Dermis blood vessel endothelial cell (primary cell): ENCODE results near the gene TMEM86A. TPM values are rescaled to one million over a fixed set of nuclear protein-coding genes. Genes with fewer than 3 reads are reported as not detected.
A peak's percentile ranks its signal among the peaks of the same experiment; 100 is the strongest.

Source experiments
- DNase-seq: peaks from one replicate; pipeline ENCODE4 v3.0.0; 2010
- total RNA-seq: library from RNA; depleted of rRNA; stranded (reverse); fragments of >200 nt; gene quantifications from 2 replicates; pipeline ENCODE4 v1.2.3, GENCODE V29; 2014

Gene TMEM86A
- total RNA-seq, 1 donor from 2014 or later: 4.3 TPM

DNA sequence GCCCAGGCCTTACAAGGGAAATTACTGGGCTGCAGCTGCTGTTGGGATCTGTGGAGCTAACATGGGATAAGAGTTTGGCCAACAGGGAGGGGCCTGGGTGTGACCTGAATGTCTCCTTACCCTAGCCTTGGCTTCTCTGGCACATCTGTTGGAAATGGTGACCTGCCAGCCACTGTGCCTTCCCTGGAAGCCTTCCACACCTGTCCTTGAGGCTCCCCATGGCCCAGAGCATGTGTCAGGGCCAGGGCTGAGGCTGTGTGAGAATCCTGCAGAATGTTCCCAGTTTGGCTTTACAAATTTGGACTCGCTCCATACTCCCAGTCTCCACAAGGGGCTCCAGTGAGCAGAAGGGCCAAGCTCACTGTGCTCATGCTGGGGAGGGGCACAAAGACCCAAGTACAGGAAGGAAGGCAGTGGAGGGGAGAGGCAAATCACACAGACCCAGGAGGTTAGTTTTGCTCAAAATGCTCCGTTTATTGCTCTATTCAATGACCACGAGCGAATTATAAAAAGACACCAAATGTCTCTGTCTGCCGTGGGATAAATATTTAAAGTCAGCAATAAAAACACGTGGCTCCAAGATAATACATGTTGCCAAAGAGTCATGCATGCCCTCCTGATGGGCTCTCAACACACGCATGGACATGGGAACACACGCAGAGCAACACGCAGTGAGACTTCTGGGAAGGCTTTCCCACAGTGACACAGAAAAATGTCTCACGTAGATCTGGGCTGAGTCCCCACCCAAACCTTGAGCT, 29.1 kb downstream of the TMEM86A start:
- DNase-seq: peak; percentile 64

GRCh38 chr11:18728658-18729057, 30.1 kb downstream of the TMEM86A start:
- DNase-seq: no peak

GRCh38 chr11:18729426-18729825, 30.8 kb downstream of the TMEM86A start:
- no peak for DNase-seq

DNA sequence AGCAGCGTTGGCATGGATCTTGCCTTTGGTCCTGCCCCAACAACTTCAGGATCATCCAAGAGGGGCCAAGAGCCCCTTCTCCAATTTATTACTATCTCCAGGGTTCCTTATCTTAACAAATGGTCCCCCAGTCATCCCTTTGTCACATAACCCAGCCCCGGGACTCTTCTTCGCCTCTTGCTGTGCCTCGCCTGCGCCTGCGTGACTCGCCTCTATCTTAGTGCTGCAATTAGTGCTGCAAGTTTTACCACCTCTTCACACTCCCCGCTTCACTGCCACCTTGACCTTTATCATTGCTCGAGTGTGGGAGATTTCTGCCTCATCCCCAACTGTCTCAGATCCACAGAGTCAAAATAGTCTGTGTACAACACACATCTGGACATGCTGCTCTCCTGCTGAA, 31.4 kb downstream of the TMEM86A start:
- DNase-seq: no peak

DNA sequence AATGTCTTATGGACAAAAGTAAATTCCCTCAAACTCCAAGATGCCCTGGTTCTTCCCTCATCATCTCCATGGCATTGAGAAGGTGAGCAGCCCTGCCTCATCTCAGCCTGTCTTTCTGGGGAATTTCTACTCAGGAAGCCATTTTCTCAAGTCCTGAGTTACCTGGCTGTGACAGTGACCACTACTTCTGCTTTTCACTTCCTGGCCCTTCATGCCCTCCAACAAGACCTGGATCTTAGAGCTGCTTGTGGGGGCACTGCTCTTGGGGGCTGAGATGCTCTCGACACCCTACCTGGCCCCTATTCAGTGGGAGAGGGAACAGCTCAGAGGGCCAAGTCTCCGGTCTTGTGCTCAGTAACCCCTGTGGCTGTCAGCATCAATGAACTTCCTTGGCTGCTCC, 32.9 kb downstream of the TMEM86A start:
- DNase-seq: no peak

DNA sequence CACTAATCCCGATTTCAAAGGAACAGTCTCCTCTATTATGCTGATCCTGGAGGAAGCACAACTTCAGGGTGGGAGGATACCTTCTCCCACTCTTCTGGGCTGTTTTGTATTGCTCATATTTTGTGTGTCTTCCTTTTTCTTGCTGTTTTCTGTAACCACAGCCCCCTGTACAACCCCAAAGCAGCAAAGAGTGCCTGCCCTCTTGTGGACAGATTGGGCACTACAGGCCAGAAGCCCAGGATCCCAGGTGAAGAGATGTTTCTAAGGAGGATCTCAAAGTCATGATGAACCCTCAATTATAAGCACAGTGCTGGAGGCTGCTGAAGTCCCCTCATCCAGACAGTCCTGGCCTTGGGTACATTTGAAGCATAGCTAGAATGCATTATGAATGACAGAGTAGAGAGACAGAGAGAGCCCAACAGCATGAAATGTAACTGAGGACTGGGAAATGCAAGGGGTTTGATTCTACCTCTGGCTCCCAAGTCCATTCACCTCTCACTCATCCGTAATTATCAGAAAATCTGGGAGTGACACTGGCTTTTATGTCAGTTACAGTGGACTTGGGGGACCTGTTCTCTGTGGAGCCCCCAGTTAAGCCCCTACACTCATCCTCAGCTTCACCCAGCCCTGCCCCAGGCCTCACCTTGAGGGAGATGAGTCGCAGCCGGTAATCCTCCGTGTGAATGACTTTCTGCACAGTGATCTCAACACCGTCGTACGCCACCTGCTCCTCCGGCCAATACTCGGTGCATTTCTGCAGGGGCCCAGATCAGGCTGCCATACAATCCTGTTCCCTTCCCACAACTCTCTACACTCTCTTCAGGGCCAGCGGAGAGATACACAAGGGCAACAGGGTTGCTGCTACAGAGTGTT, 33.6 kb downstream of the TMEM86A start:
- peak; percentile 70 for DNase-seq

DNA sequence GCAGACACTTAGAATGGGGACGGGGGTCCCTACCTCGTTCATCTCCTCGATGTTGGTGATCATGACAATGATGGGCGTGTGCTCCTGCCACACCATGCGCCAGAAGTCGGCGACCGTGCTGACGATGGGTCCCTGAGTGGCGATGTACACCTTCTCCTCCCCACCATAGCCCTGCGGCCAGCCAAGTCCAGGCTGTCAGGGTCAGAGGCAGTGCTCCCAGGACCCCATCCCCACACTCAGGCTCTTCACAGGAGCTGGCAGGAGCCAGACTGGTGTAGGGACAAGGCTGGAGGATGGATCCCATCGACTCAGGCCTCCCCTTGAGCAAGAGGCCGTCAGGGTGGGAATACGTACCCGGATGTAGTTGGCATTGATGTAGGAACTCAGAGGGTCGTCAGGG, 34.6 kb downstream of the TMEM86A start:
- no peak for DNase-seq

- no peak for DNase-seq
These were observed 38.1 kb downstream of the TMEM86A start for GRCh38 chr11:18736590-18737148.

- DNase-seq: no peak
These were observed 39.1 kb downstream of the TMEM86A start for GRCh38 chr11:18737642-18738041.

GRCh38 chr11:18739685-18740084, 41.1 kb downstream of the TMEM86A start:
- no peak for DNase-seq

DNA sequence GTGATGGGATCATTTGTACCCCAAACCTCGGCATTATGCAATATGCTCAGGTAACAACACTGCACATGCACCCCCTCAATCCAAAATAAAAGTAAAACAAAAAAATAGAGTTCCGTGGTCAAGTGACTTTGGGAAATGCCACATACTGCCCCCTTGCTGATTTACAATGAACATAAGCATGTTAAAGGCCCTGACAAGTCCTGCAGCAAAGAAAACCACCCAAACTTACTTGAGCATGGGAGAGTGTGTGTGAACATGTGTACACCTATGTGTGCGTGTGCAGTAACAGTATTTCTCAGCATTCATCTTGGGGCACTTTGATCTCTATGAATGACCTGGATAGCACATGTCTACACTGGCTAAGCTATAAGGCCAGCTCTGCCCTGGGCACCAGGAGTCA, 43.2 kb downstream of the TMEM86A start:
- DNase-seq: no peak

GRCh38 chr11:18743365-18743764, 44.8 kb downstream of the TMEM86A start:
- DNase-seq: no peak

DNA sequence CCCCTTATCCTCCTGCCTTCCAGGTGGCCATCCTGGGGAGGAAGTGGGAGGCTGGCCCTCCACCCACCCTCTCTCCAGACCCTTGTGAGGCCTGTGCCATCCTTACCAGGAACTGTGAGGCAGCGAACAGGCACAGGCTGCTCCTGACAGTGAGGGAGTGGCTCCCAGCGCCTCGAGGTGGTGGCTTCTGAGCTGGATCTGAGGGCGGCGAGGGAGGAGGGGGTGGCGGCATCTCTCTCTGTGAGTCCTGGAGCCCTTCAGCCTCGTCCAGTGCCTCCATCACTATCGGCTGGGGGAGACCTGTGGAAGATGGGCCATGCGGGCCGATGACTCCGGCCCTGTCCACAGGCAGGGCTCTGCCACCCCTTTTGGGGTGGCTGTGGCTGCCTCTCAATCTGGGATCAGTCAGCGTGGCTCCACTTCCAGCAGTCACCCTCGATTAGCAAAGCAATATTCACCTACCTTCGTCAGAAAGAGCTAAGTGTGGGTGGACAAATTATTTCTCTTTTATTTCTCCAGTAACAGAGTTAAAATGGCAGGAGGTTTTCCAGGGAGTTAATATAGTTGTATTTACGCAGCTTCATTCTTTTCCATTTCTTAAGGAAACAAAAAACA, 45.4 kb downstream of the TMEM86A start:
- DNase-seq: no peak

DNA sequence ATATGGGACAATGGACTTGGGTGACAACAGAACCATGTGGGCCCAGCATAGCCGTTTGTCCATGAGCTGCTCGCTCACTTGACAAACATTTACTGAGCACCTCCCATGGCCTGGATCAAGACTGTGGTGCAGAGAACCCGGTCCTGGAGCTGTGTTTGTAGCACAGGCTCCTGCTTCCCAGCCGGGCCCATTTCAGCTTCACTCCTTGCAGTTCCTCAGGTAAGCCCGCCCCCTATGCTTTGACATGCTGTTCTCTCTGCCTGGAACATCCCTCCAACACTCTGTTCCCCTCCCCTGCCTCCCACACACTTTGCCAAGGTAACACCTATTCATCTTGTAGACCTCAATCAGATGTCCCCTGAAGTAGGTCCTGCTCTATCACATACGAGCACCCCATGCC, 46.7 kb downstream of the TMEM86A start:
- no peak for DNase-seq

GRCh38 chr11:18748766-18749365, 50.3 kb downstream of the TMEM86A start:
- DNase-seq: no peak

DNA sequence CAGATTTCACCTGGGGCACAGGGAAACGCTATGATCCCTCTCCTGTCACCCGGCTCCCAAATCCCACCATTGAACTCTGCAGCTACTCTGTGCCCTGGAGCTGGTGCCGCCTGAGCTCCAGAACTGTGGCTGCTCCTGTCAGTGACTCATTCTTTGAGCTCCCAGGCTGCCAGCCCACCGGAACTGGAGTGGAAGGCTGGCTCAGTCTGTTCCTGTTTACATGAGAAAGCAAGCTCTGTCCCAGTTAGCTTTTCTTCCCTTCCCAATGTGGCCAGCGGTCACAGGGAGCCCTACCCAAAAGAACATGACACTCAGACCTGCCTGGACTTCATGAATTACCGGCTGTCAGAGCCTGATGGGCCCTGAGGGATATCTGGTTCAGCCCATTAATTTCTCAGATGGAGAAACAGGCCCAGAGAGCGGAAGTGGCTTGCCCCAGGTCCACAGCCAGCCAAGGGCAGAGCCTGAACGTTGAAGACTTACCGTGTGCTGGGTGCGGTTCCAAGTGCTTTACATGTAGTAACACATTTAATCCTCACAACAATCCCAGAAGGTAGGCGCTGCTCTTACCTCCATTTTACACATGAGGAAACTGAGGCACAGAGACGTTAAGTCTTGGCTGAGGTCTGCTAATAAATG, 51.2 kb downstream of the TMEM86A start:
- peak; percentile 82 for DNase-seq

GRCh38 chr11:18750944-18751343, 52.4 kb downstream of the TMEM86A start:
- DNase-seq: no peak

DNA sequence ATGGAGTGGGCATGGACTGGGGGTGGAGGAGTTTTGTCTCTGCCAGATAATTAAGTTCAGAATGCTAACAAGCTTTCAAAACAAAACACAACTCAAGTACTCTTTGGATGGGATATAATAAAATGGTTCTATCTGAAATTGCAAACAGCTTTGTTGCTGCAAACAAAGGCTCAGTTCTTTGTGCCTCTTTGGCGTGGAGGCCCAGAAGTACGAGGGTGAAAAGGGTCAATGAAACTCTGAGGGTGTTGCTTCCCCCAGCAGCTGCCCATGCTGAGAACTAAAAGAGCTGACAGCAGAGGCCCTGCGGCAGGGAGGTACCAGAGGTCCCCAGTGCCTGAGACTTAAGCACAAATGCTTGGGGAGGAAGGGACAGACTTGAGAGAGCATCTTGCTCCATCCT, 53.9 kb downstream of the TMEM86A start:
- DNase-seq: no peak

DNA sequence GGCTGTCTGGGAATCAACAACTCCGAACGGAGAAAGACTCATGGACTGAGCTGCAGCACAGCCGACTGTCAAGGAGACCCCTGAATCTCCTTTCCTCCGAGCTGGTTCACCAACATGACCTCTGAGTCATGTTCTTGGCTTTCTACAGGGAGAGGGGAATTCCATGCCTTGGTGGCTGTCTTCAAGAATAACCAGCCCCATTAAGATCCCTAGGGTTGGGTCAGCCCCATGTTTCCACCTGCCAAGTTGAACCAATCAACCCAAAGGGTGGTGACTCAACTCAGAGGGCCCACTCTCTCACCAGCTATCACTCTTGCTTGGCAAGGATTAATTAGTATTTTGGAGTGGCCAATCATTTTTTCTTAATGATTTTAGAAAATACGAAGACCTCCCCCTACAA, 55.7 kb downstream of the TMEM86A start:
- peak; percentile 24 for DNase-seq
